ENCODE results near the gene ARMC3.

ARMC3 gene

DNA sequence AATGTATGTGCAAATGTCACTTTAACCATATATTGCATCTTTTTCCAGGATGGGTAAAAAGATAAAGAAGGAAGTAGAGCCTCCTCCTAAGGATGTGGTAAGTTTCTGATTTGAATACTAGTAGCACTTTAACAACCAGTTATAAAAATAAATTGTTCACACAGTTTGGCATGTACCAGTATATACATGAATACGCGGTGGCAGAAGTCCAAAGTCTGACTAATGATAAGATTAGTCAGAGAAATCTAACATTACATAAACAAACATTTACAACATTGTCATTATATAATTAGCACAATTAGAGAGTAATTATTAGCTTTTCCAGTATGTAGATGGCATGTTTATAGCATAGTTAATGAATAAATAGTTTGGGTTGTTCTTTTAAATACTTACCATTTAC, 4.1 kb downstream of the ARMC3 start:
- no peak for DNase-seq

DNA sequence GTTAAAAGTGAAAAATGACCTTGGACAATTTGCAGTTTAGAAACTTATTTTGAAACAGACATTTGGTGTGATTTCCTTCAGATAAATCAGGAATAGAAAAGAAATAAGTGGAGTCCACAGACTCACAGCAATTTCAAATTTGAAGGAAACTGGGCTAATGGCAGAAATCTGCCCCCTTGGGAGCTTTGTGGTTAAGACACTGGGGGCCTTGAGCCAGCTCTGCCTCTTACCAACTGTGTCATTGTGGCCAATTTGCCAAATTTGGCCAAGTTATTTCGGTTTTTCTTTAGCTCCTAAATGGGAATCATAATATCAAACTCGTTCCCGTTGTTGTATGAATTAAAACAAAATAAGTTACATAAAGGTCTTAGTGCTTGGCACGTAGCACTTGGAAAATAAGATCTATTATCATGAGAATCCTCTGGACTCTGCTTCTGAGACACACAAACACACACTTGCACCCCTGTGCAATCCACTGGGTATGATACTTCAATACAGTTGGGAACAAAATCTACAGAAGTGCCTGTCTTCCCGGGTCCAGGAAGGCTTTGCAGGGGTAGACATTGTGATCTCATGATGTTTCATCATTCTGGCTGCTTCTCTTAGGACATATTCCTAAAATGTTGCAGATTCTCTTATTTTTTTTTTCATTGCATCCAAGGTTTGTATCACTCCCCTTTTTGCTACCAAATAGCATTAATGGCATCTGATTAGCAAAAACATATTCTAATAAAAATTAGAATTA, 4.9 kb downstream of the ARMC3 start:
- no peak for DNase-seq

DNA sequence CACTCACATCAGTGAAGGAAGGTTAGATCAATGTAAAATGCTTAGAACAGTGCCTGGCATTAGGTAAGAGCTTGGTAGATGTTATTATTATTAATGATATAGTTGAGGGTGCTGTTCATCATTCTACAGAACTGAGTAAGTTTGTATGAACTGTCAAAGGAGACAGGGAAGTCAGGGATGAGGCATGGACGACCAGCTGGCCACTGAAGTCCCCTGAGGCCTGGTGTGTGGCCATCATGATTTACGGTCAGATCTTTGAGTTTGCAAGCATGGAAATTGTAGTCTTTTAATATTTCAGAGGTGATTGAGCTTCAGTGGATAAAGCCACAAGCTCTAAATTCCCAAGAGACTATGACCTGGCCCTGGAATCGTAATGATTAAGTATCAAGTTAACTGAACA, 6.9 kb downstream of the ARMC3 start:
- DNase-seq, result no peak

DNA sequence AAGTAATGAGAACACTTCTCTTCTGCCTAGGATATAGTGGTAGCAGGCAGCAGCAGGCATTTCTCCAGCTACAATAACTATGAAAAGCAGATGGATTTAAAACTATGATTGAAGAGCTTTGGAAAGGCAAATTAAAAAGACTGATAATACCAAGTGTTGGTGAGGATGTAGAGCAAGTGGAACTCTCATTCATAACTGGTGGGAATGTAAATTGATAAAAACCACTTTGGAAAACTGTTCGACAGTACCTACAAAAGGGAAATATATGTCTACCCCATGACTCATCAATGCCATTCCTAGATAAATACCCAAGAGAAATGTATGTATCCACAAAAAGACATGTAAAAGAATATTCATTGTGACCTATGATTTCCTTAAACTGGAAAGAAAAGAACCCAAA, 14.6 kb downstream of the ARMC3 start:
- no peak for DNase-seq

DNA sequence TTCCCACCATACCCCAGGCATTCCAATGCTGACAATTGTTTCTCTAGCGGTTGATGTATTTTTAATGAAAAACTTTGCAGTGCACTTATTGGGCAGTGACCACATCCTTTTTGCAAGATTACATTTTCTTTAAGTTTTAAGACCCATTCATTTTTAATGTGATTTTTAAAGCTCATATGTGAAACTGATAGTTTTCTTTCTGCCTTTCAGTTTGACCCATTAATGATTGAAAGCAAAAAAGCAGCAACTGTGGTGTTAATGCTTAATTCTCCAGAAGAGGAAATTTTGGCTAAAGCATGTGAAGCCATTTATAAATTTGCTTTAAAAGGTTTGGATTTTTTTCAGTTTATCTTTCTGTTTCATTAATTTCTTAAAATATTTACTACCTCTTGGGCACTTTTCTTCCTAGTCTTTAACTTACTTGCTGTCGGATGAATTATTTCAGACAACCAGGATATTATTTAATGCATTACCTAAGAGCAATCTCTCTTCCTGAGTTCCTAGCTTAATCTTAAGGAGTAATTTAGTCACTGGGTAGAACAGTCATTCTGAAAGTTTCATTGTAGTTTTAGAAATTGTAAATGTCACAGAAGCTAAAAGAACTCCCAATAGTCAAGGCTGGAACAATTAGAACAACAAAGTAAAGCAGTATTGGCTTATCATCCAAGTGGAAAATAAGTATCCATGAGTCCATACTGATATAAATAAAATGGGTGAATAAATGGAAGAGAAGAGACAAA, 18.3 kb downstream of the ARMC3 start:
- DNase-seq, result no peak

DNA sequence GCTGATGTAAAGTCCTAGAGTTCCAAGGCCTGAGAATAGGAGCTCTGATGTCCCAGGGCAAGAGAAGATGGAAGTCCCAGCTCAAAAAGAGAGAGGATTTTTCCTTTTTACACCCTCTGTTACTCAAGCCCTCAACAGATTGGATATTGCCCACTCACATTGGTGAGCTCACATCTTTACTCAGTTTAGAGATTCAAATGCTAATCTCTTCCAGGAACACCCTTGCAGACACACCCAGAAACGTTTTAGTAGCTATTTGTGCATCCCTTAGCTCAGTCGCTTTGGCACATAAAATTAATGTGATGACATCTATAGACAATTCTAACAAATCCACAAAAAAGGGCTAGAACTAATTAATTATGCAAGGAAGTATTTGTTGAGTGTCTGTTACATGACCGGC, 27.1 kb downstream of the ARMC3 start:
- no peak for DNase-seq

DNA sequence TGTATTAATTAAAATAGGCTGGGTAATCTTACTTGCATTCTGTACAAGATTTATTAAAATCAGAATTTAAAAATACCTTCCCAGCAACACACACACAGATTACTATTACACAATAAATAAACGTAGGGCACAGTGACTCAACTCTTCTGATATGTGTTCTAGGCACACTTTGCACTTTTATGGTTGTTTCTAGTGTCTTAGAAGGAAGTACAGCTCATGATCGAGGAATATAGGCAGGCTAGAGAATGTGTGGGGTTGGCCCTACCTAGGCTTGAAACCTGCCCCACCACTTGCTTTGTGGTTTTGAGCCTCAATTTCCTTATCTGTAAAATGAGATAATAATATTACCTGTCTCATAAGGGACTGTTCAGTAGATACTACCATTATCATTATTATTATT, 30.5 kb downstream of the ARMC3 start:
- DNase-seq, result no peak

DNA sequence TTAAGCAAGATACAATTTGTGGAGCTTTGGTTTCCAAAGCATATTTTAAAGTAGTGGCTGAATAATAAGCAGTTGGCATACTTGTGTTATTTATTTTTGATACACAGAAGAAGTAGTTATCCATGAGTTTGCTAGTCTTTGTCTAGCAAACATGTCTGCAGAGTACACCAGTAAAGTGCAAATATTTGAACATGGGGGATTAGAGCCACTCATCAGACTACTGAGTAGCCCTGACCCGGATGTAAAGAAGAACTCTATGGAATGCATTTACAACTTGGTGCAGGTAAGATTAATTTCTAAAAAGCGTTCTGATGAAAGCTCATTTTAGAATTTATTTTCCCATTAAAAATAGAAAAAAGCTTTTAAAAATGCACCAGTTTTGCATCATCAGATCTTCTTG, 31.4 kb downstream of the ARMC3 start:
- DNase-seq, result peak; percentile 6

DNA sequence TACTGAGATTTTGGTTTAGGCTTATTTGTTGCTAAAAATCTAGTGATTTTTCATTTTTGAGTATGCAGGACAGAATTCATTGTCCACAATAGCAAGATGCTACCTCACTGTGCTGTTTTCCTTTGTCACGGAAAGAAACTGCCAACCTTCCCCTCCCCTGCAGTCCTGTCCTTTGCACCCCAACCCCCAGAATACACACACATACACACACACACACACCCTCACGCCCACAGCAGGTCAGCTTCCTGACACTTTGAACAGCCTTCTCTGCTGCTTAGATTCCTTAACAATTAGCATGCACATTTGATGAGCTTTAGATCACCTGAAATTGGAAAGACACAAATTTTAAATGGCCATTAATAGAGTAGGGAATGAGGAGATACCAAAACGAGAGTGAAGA, 32.1 kb downstream of the ARMC3 start:
- DNase-seq, result no peak

DNA sequence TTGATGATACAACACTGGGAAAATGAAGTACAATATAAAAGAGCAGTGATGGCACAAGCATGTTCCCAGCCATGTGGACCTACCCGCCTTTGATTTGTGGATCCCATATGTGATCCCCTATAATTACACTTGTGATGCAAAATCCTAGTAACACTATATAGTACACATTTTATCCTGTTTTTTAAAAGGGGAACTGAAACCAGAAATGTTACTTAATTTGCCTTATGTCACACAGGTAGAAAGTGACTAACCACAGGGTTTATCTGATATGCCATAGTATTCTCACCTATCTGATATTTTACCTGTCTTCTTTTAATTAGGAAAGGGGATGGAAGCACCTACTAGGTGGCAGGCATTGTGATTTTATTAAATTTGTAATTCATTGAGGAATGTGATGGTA, 35.0 kb downstream of the ARMC3 start:
- DNase-seq, result no peak

DNA sequence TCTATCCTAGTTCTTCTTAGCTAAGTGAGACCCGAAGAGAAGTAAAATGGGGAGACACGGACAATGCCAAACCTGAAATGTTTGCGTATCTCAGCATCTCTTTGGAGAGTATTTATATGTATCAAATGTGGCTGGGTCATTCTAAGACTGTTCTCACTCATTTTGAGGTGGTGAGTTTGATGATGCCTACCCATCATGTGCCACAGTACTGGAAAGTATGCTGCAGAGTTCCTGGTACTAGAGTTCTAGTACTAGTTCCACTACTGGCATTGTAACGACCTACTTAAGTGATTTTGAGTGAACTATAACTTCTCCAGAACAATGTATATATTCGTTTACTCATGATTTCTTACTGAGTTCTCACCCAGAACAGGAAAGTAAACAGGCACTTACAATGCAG, 41.9 kb downstream of the ARMC3 start:
- DNase-seq, result no peak

DNA sequence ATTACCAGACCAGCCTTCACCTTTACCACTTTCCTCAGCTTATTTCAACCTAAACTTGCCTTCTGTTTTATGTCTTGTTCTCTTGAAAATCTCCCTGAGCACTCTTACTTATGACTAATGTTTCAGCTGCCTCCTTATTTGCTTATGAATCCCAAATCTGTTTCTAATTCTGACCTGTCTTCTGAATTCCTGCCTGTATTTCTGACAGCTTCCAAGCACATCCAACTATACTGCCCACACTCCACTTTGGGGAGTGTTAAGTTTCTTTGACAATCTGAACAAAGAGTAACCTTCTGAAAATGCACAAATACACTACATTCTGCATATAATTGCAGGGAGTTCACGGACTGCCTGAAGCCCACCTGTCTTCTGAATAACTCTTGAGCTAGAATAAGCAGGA, 48.7 kb downstream of the ARMC3 start:
- DNase-seq, result no peak

DNA sequence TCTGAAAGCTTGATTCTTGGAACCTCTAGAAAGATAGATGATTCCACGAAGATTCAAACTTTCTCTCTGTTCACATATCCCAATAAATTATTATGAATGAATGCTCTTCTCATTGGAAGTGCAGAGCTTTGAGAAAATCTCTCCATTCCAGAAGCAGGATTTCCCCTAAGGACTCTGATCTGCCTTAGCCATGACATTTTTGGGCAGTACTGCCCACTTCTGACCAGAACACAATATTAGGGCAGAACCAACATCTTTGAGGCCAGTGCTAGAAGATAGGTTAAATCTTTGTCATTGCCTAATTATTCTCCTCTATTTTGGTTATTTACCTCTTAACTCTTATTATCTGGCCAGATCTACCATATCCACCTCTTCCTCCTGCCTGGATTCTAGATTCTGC, 49.9 kb downstream of the ARMC3 start:
- DNase-seq, result no peak

DNA sequence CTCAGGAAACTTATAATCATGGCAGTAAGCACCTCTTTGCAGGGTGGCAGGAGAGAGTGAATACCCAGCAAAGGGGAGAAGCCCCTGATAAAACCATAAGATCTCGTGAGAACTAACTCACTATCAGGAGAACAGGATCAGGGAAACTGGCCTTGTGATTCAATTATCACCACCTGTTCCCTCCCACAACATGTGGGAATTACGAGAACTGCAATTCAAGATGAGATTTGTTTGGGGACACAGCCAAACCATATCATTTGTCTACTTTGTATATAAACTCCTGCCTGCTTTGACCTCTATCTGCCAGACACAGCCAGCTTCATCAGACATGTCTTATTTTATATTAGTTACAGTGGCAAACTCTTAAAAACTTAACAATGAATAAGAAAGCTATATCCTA, 50.4 kb downstream of the ARMC3 start:
- DNase-seq, result no peak

DNA sequence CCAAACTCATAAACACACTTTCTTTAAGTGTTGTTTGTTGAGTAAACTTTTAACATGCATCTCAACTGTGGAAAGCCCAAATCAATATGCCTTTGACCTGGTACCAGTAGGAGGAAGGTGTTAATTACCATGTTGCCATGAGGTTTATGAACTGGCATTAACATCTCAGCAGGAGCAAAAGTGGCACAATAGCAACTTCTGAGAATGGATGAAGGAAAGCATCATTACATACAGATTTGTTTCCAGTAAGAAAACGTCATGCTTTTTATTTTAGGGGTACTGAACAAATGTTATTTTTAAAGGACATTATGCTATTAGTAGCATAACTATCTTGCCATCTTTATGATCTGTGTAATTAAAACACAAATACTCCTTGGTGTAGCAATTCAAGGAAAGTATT, 51.1 kb downstream of the ARMC3 start:
- no peak for DNase-seq

DNA sequence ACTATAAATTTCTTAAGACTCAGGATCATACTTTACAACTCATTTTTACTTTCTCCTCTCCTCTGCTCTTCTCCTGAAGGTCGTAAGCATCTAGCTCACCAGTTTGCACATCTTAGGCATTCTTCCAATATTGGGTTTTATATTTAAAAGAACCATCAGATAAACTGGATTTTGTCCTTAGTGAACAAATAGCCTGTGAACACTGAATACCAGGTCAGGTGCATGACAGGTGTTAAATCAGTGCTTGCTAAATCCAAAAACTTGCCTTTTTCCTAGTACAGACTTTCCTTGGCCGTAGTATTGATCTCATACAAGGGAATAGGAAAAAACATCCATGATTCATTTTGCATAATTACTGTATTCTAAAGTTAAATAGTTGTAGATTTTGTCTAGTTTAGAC, 53.0 kb downstream of the ARMC3 start:
- no peak for DNase-seq

DNA sequence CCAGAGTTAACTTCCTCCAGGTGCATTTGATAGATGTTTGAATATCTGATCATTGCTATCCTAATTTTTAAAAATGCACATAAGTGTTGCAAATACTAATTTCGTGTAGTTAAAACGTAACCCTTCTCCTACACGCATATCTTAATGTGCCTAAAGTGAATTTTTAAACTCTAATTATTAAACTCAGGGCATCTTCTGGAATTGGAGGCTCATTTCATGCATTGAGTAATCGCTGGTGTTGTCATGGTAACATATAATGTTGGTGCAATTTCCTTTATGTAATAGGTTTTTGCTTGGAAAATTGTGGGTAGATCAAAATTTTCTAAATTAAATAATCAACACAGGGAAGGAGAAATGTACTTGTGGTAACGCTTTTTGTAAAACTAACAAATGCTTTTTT, 56.2 kb downstream of the ARMC3 start:
- no peak for DNase-seq

DNA sequence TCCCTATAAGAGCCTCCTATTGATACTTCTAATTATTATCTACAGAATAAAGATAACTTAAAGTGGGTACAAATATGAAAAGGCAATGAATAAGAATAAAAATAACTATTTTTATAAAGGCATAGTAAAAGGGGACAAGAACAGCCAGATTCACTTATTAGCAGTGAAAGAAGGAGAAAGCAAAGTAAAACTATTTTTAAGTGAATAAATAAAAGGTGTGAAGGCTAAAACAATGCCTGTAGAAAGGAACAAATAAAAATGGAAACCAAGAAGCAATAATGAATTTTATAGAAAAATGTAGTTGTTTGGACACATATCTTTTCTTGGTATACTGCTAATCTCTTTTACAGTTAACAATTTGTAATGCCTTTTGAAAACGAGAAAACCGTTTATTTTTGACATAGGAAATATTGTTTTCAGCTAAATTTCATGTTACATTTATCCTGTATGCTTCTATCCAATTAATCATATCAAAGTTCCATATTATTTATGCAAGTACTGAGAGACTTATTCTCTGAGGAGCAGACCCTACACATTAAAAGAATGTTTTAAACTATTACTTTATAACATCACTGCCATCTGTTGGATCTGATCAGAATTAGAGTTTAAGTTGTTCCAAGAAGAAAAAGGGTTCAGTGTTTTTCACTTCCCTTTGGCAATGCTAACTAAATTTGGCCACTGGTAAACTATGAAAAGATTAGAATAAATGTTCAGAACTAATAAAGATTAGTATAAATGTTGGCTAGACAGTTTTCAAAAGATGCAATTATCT, 59.1 kb downstream of the ARMC3 start:
- no peak for DNase-seq

DNA sequence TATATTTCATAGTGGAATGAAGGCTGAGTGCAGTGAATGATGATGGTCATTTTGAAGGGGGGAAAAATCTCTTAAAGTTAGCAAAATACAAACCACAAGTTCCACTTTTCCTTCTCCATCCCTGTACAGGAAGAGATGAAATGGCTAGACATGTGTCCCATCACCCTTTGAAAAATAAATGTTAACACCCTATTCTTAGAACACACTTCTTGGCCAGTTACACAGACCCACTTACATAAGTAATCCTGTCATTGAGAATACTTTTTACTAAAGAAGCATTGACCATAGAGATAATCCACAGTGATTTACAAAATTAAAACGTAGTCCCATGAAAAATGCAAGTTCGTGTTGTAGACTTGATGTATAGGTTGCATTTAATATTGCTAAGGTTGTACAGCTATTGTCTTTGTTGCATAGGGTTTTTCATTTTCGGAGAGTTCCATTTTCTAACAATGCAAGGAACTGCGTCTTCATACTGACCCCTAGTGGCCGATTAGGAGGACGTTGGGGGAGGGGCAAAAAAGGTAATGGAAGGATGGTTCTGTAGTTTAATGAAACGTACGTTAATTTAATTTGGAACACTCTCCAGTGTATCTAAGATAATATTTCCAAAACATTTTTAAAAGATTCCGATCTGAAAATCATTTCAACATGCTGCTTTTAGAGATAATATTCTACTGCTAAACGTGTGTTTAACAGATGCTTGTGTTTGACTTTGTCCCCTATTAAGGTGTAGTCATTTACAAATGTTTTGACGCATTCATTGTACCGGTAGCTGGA, 60.9 kb downstream of the ARMC3 start:
- no peak for DNase-seq

DNA sequence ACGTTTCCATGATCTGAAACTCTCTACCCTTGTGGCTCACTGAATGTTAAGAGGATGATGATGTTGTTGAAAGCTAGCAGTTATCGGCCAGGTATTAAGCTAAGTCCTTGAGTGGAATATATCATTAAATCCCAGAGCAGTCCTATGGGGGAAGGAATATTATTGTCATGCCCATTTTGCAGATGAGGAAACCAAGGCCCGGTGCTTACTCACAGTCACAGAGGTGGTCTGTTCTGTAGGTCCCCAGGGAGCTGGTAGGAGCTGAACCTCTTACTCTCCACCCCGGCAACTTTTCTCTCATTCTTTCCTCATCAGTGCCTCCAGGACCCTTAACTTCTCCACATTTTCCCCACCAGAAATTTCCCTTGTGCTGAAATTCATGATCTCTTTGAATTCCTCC, 62.6 kb downstream of the ARMC3 start:
- DNase-seq, result no peak

DNA sequence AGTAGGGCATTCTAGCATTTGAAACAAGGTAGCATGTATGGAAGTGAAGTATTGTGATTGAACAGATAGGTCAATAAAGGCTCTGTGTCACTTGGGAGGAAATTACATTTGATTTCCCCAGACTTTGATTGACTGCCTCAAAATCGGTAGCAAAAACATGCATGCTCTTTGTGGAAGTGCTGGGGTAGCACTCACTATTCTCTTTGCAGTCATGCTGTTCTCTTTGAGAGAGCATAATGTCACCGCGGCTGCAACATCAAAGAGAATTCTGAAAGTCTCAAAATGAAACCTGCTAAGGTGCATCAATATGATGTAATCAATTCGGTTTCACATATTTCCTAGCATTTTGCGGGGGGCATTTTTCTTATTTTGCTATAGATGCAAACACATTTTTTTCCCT, 64.2 kb downstream of the ARMC3 start:
- no peak for DNase-seq

DNA sequence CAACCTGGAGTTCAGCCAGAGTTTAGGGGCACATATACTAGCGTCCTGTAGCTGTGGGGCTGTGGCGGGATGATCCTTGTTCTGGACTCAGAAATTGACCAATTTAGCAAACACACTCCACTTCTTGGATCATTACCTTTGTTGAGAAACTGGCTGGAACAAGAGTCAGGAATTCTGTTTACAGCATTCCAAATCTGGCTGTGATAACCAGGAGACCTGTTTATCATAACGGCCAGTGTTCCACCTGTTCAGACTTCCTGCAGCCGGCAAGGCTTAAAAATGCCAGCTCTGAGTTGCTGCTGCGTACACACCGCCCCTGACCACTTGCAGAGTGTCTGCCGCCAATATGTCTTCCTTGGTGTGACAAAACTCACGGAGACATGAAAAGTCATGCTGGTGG, 64.8 kb downstream of the ARMC3 start:
- no peak for DNase-seq

DNA sequence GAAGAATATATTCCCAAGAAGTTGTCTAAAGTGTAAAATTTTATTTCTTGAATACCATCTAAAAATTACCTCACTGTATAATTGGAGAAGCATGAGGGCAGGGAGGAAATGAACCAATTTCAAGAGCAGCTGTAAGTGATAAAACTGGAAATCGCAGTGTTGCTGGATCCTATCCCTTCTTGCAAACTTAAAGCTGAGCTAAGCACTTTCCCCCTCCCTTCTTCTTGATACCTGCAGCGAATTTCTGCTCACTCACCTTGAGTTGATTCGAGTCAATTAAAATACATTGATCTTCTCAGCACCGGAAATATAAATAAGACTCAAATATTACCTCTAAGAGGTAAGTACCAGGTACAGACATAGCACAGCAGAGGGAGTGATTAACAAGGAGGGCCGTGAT, 65.5 kb downstream of the ARMC3 start:
- DNase-seq, result no peak

All from NCI-H510A (cell line).